SK-N-SH (cell line): Measurements from ENCODE around the gene USPL1. TPM values are rescaled to one million over a fixed set of nuclear protein-coding genes. Genes with fewer than 3 reads are reported as not detected.
A peak's percentile ranks its signal among the peaks of the same experiment; 100 is the strongest.

Experiments
- CTCF ChIA-PET: fragments of 300-600, 350-600 bp; formaldehyde crosslinking; extraction: SDS; loops from one replicate; lab custom pipeline; 2021; lab: Yijun Ruan, JAX
- POLR2A ChIA-PET: fragments of 350-600 bp; sonication (Branson Sonifier 250); formaldehyde crosslinking; extraction: SDS; loops from one replicate; lab custom pipeline; 2020; ENCODE audit warnings: antibody characterized with exemption, inconsistent platforms; lab: Yijun Ruan, JAX
- DNase-seq: peaks from one replicate; pipeline ENCODE4 v3.0.0; 2012
- H2AFZ ChIP-seq: fragments of 200-600 bp; sonication (generic); 2 replicates; pipeline ENCODE4 v1.8.1; 2016; ENCODE audit warnings: antibody characterized with exemption, mild to moderate bottlenecking, low read depth
- H3F3A ChIP-seq: fragments of 200-600 bp; sonication (generic); replicated peaks from 2 replicates; pipeline ENCODE3; 2016; ENCODE audit warnings: antibody characterized with exemption, mild to moderate bottlenecking; ENCODE audit not compliant: insufficient read depth
- H3K27ac ChIP-seq, 2 experiments: fragments of 200-500 bp in 1 of 2; fragments of 200-600 bp in 1 of 2; sonication (Bioruptor generic) in 1 of 2; sonication (generic), shearing (Covaris generic) in 1 of 2; 2 replicates each; pipeline versions ENCODE4 v1.5.1 to v1.6.1; 2014 to 2016; ENCODE audit warnings: low read depth in 2 of 2, inconsistent platforms in 1 of 2, low read length in 1 of 2, mild to moderate bottlenecking in 1 of 2, mixed read lengths in 1 of 2
- H3K27me3 ChIP-seq: fragments of 200-600 bp; sonication (generic), shearing (Covaris generic); 2 replicates; pipeline ENCODE4 v1.6.1; 2016; ENCODE audit warnings: mixed run types; ENCODE audit not compliant: insufficient read depth
- H3K36me3 ChIP-seq, 2 experiments: fragments of 200-500 bp in 1 of 2; fragments of 200-600 bp in 1 of 2; sonication (Bioruptor generic) in 1 of 2; sonication (generic) in 1 of 2; replicated peaks in 1 of 2; 2 replicates each; pipeline versions ENCODE3 to v1.5.1; 2014 to 2016; ENCODE audit warnings: low read length in 1 of 2, mild to moderate bottlenecking in 1 of 2; ENCODE audit not compliant: insufficient read depth in 2 of 2, control insufficient read depth in 1 of 2
- H3K4me1 ChIP-seq, 2 experiments: fragments of 200-500 bp in 1 of 2; fragments of 200-600 bp in 1 of 2; sonication (Bioruptor generic) in 1 of 2; sonication (generic), shearing (Covaris generic) in 1 of 2; 2 replicates each; pipeline versions ENCODE4 v1.5.1 to v1.6.1; 2014 to 2016; ENCODE audit warnings: low read depth in 1 of 2, low read length in 1 of 2, mixed run types in 1 of 2; ENCODE audit not compliant: insufficient read depth in 2 of 2, control insufficient read depth in 1 of 2
- H3K4me2 ChIP-seq: fragments of 200-600 bp; sonication (generic), shearing (Covaris generic); 2 replicates; pipeline ENCODE4 v1.6.1; 2017; ENCODE audit warnings: mixed run types
- H3K4me3 ChIP-seq, 2 experiments: fragments of 200-500 bp in 1 of 2; fragments of 200-600 bp in 1 of 2; sonication (Bioruptor generic) in 1 of 2; sonication (generic), shearing (Covaris generic) in 1 of 2; 2 replicates each; pipeline versions ENCODE4 v1.5.1 to v1.8.1; 2014 to 2016; ENCODE audit warnings: low read depth in 2 of 2, inconsistent platforms in 1 of 2, low read length in 1 of 2, mild to moderate bottlenecking in 1 of 2, mixed read lengths in 1 of 2, moderate library complexity in 1 of 2
- H3K79me2 ChIP-seq: fragments of 200-600 bp; sonication (generic); 2 replicates; pipeline ENCODE4 v1.8.1; 2017; ENCODE audit warnings: mild to moderate bottlenecking; ENCODE audit not compliant: insufficient read depth
- H3K9ac ChIP-seq: fragments of 200-600 bp; sonication (generic); 2 replicates; pipeline ENCODE4 v1.6.1; 2017; ENCODE audit warnings: mixed run types
- H3K9me2 ChIP-seq: fragments of 200-600 bp; sonication (generic); 2 replicates; pipeline ENCODE4 v1.6.1; 2017; ENCODE audit warnings: mixed run types
- H3K9me3 ChIP-seq: fragments of 200-600 bp; sonication (generic); 2 replicates; pipeline ENCODE4 v1.6.1; 2017; ENCODE audit warnings: mixed run types, mild to moderate bottlenecking, moderate library complexity
- H4K20me1 ChIP-seq: fragments of 200-600 bp; sonication (generic); 2 replicates; pipeline ENCODE4 v1.6.1; 2017; ENCODE audit warnings: mild to moderate bottlenecking, mixed run types; ENCODE audit not compliant: insufficient read depth
- CHD2 ChIP-seq: fragments of 150-350 bp; IDR thresholded peaks from 2 replicates; pipeline ENCODE4 v1.6.1; 2018; ENCODE audit warnings: low read length; ENCODE audit not compliant: partially characterized antibody
- ELF1 ChIP-seq: IDR thresholded peaks from 2 replicates; pipeline ENCODE4 v1.4.0; 2012
- EP300 ChIP-seq, 2 experiments: IDR thresholded peaks; 2 replicates each; pipeline versions ENCODE4 v1.4.0 to v1.6.1; 2012; ENCODE audit warnings: borderline replicate concordance in 1 of 2, low read depth in 1 of 2, low read length in 1 of 2
- FOSL2 ChIP-seq: IDR thresholded peaks from 2 replicates; pipeline ENCODE4 v1.4.0; 2012; ENCODE audit warnings: low read depth, mild to moderate bottlenecking, moderate library complexity, borderline replicate concordance
- GATA2 ChIP-seq: sonication (generic); formaldehyde crosslinking; IDR thresholded peaks from 2 replicates; pipeline ENCODE4 v1.5.0; 2020; ENCODE audit warnings: mild to moderate bottlenecking, missing genetic modification reagents
- JUND ChIP-seq: IDR thresholded peaks from 2 replicates; pipeline ENCODE4 v1.4.0; 2012
- MXI1 ChIP-seq: IDR thresholded peaks from 2 replicates; pipeline ENCODE4 v1.6.1; 2012; ENCODE audit warnings: mild to moderate bottlenecking, low read depth, low read length, improper control_type of control experiment
- NRF1 ChIP-seq: IDR thresholded peaks from 2 replicates; pipeline ENCODE4 v1.6.1; 2012; ENCODE audit warnings: low read depth, mild to moderate bottlenecking, low read length
- RAD21 ChIP-seq: IDR thresholded peaks from 2 replicates; pipeline ENCODE4 v1.6.1; 2012; ENCODE audit warnings: mild to moderate bottlenecking, low read length
- RCOR1 ChIP-seq: fragments of 150-350 bp; IDR thresholded peaks from 2 replicates; pipeline ENCODE4 v1.6.1; 2017; ENCODE audit warnings: antibody characterized with exemption, low read length
- RFX5 ChIP-seq: IDR thresholded peaks from 2 replicates; pipeline ENCODE4 v1.6.1; 2012; ENCODE audit warnings: mild to moderate bottlenecking, improper control_type of control experiment, low read length
- RXRA ChIP-seq: IDR thresholded peaks from 2 replicates; pipeline ENCODE4 v1.4.0; 2012; ENCODE audit warnings: low read depth, mild to moderate bottlenecking, borderline replicate concordance
- SMC3 ChIP-seq: IDR thresholded peaks from 2 replicates; pipeline ENCODE4 v1.6.1; 2012; ENCODE audit warnings: low read depth, low read length, improper control_type of control experiment
- TAF1 ChIP-seq: IDR thresholded peaks from 2 replicates; pipeline ENCODE4 v1.6.1; 2012; ENCODE audit warnings: low read depth, mild to moderate bottlenecking, low read length, moderate library complexity, borderline replicate concordance
- TCF12 ChIP-seq: IDR thresholded peaks from 2 replicates; pipeline ENCODE4 v1.4.0; 2012
- TEAD4 ChIP-seq: IDR thresholded peaks from 2 replicates; pipeline ENCODE4 v1.4.0; 2012; ENCODE audit warnings: mild to moderate bottlenecking, borderline replicate concordance; ENCODE audit not compliant: insufficient read depth
- YY1 ChIP-seq: IDR thresholded peaks from 2 replicates; pipeline ENCODE4 v1.4.0; 2012; ENCODE audit warnings: low read depth, mild to moderate bottlenecking
- WGBS: methylation state at CpG from one replicate; pipeline ENCODE4 v1.1.6; 2017; ENCODE audit warnings: low lambda C conversion rate; 5-methylcytosine and 5-hydroxymethylcytosine counted together
- polyA plus RNA-seq, 3 experiments: library from polyadenylated mRNA; depleted of rRNA; stranded (reverse); fragments of >200 nt; gene quantifications; 2 replicates each; pipeline ENCODE4 v1.2.3, GENCODE V29; 2012
- TF ChIP-seq, protein P1 (sequence below): IDR thresholded peaks from 2 replicates; pipeline ENCODE4 v1.4.0; 2012; ENCODE audit warnings: low read depth, borderline replicate concordance
- TF ChIP-seq, protein P2 (sequence below): IDR thresholded peaks from 2 replicates; pipeline ENCODE4; 2012
- TF ChIP-seq, protein P3 (sequence below): IDR thresholded peaks from 2 replicates; pipeline ENCODE4 v1.4.0; 2012; ENCODE audit warnings: low read depth, borderline replicate concordance

USPL1 gene
- polyA plus RNA-seq, 1 of the 3 experiments (the other 2 are of a cell fraction): 6.4 TPM

DNA sequence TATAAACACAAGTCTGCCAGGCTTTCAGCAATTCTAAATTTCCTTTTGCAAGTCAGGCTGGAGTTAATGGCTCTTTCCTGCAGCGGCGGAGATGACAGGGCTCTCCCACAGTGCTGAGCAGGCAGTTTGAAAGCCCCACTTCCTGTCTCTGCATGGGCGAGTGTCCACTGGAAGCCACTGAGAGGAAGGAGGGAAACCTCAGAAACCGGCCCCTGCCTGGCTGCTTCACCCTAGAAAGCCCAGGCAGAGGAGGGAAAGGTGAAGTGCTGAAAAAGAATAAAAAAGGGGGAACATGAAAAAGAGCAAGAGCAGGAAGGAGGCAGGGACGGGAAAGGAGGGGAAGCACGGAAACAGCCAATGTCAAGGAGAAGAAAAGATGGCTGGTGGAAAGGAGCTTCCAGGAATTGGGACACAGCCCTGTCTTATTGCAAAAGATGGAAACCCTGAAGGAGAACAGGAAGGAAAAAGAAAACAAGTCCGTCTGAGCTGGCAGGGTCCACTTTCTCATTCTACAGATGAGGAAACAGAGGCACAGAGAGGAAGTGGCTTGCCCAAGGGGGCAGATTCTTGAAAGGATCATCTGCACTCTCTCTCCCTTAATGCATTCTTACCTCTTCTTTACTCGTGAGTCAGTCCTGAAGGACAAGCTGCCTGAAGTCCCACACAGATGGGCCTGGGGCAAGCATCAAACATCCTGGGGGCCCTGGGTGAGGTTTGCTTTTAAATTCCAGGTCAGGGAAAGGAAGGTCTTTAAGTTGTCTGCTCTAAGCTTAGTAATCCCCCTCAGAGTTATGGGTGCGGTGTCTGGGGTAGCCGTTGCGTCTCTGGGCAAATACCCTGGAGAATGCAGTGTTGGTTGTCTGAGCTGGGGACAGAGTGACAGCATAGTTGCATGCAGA, 78.8 kb downstream of the USPL1 start (continued):
- TF ChIP-seq EP300 (IDR thresholded peaks at IDR 0.05; ENCODE audit: borderline replicate concordance in 1 of 2, low read depth in 1 of 2, low read length in 1 of 2): no peak
- no peak for TF ChIP-seq FOSL2

GRCh38 chr13:30697177-30697953, 79.6 kb downstream of the USPL1 start:
- no peak for DNase-seq
- H3F3A ChIP-seq: no peaks in the 10 kb centered on the region
- no peaks in the 10 kb centered on the region for H3K9me2 ChIP-seq
- peak overlapping the region; percentile 6; the same call in 1 of the 2 replicates for H3K9ac ChIP-seq
- H3K36me3 ChIP-seq: no peaks in the 10 kb centered on the region
- H3K27ac ChIP-seq: peak overlapping the region; percentile 23 to 88; a peak in 3 of 4 replicates
- H3K9me3 ChIP-seq: no peaks in the 10 kb centered on the region
- no peak for TF ChIP-seq GATA2
- TF ChIP-seq ELF1: no peak
- TF ChIP-seq CHD2: no peak
- TF ChIP-seq TEAD4: no peak
- TF ChIP-seq, protein P1, sequence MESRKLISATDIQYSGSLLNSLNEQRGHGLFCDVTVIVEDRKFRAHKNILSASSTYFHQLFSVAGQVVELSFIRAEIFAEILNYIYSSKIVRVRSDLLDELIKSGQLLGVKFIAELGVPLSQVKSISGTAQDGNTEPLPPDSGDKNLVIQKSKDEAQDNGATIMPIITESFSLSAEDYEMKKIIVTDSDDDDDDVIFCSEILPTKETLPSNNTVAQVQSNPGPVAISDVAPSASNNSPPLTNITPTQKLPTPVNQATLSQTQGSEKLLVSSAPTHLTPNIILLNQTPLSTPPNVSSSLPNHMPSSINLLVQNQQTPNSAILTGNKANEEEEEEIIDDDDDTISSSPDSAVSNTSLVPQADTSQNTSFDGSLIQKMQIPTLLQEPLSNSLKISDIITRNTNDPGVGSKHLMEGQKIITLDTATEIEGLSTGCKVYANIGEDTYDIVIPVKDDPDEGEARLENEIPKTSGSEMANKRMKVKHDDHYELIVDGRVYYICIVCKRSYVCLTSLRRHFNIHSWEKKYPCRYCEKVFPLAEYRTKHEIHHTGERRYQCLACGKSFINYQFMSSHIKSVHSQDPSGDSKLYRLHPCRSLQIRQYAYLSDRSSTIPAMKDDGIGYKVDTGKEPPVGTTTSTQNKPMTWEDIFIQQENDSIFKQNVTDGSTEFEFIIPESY: no peak
- TF ChIP-seq, protein P2, sequence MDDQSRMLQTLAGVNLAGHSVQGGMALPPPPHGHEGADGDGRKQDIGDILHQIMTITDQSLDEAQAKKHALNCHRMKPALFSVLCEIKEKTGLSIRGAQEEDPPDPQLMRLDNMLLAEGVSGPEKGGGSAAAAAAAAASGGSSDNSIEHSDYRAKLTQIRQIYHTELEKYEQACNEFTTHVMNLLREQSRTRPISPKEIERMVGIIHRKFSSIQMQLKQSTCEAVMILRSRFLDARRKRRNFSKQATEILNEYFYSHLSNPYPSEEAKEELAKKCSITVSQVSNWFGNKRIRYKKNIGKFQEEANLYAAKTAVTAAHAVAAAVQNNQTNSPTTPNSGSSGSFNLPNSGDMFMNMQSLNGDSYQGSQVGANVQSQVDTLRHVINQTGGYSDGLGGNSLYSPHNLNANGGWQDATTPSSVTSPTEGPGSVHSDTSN: no peak
- TF ChIP-seq SMC3: no peak
- no peak for TF ChIP-seq NRF1
- TF ChIP-seq YY1: no peak
- no peak for TF ChIP-seq TCF12
- TF ChIP-seq RFX5: no peak
- TF ChIP-seq TAF1: no peak
- TF ChIP-seq RCOR1: no peak
- no peak for TF ChIP-seq EP300 (IDR thresholded peaks at IDR 0.05; ENCODE audit: borderline replicate concordance in 1 of 2, low read depth in 1 of 2, low read length in 1 of 2)
- TF ChIP-seq RAD21: no peak
- no peak for TF ChIP-seq JUND
- TF ChIP-seq, protein P3, sequence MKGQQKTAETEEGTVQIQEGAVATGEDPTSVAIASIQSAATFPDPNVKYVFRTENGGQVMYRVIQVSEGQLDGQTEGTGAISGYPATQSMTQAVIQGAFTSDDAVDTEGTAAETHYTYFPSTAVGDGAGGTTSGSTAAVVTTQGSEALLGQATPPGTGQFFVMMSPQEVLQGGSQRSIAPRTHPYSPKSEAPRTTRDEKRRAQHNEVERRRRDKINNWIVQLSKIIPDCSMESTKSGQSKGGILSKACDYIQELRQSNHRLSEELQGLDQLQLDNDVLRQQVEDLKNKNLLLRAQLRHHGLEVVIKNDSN: no peak
- no peak for TF ChIP-seq RXRA
- no peak for TF ChIP-seq MXI1
- TF ChIP-seq, all 33 proteins: peak for 0
- CTCF ChIA-PET: interaction anchor here (0.7 to 1.3 kb wide), 6 partner anchors 10 to 582 kb away, joined by 3 to 4 read pairs (median 3); no protein-coding TSS in a partner anchor
- 70% methylated on average over 8 of the region's 8 CpGs for WGBS
- Histone ChIP-seq H2AFZ (peak overlapping the region; percentile 48; the same call in 1 of the 2 replicates), H3K4me2 (peak overlapping the region; percentile 35), H3K4me3 (peak overlapping the region in 1 of 2 experiments; percentile 20; a peak in 2 of 4 replicates), H3K79me2 (no peaks in the 10 kb centered on the region), H3K27me3 (no peaks in the 10 kb centered on the region), H4K20me1 (no peaks in the 10 kb centered on the region), H3K4me1 (peaks cover 9 to 20% of the 10 kb centered on the region in 2 experiments)
- POLR2A ChIA-PET: no interaction called here
